Right lobe of liver (tissue), 4 donors: ENCODE measurements around the gene GGNBP2.

ENCODE experiments used
- POLR2A ChIP-seq: fragments of 450-650 bp; IDR thresholded peaks from one replicate; pipeline ENCODE4 v1.6.1; 2017; ENCODE audit warnings: antibody characterized with exemption, mild to moderate bottlenecking
- TF ChIP-seq, protein P1 (sequence below), 4 donors: fragments of 200-600 bp in 3 of 4; fragments of 450-650 bp in 1 of 4; IDR thresholded peaks; one replicate each; pipeline versions ENCODE4 v1.5.1 to v1.8.0; 2016 to 2022; ENCODE audit warnings: antibody characterized with exemption in 4 of 4, mild to moderate bottlenecking in 2 of 4
- donor health status: DM: no; HTN: no; CAD: no.
- donor health status: DM: no; HTN: no; CAD: no.
- donor health status: DM: no; HTN: yes; CAD: no.

DNA sequence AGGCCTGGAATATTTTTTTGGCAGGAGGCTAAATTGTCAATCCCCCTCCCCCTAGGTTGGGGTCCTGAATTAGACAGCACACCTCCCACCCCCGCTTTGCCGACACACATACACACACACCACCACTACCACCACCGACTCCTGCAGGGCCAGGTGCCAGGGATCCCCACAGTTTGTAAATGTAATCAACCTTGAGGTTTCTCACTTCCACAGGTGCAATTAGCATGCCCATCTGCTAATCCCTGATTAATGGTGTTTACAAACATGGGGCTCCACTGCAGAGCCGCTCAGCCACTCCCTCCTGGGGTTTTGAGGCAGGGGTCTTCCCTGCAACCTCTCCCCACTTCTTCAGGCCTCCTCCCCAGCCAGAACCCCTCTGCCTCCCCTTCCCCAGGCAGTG is 68.4 kb downstream of the GGNBP2 start:
- TF ChIP-seq, protein P1, sequence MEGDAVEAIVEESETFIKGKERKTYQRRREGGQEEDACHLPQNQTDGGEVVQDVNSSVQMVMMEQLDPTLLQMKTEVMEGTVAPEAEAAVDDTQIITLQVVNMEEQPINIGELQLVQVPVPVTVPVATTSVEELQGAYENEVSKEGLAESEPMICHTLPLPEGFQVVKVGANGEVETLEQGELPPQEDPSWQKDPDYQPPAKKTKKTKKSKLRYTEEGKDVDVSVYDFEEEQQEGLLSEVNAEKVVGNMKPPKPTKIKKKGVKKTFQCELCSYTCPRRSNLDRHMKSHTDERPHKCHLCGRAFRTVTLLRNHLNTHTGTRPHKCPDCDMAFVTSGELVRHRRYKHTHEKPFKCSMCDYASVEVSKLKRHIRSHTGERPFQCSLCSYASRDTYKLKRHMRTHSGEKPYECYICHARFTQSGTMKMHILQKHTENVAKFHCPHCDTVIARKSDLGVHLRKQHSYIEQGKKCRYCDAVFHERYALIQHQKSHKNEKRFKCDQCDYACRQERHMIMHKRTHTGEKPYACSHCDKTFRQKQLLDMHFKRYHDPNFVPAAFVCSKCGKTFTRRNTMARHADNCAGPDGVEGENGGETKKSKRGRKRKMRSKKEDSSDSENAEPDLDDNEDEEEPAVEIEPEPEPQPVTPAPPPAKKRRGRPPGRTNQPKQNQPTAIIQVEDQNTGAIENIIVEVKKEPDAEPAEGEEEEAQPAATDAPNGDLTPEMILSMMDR (IDR thresholded peaks at IDR 0.05) = no peak
- TF ChIP-seq POLR2A = no peak
